Measurements from ENCODE around the gene PROM1. TPM values are rescaled to one million over a fixed set of nuclear protein-coding genes. Genes with fewer than 3 reads are reported as not detected.

Gene PROM1
- total and polyA plus RNA-seq, 9 of the 15 experiments (the other 6 are each of a cell fraction or from before 2014, with no cell fraction given): 0.05 TPM; not detected in 8

DNA sequence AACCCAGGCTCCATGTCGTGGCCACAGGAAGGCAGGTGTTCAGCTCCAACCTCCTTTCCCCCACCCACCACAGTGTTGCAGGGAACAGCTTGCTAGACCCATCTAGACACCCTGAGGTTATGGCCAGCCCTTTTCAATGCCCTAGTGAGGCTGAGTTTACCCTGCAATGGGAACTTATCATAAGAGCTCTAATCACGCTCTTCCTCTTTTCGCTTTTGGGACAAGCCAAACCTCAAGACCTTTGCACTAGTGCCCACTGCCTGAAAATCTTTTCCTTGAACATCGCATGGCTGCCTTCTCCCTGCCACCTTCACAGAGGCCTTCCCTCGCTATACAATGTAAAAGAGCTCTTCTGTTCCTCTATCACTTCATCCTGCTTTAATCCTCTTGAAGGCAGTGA, 118.5 kb downstream of the PROM1 start:
- Histone ChIP-seq H3K4me1 (replicated peaks in 1 of 2; ENCODE audit: control insufficient read depth in 2 of 2, insufficient read depth in 2 of 2, low read length in 2 of 2) (peaks cover 0 to 5% of the 10 kb centered on the region in 2 experiments; a peak in 1 of 5 replicates), H3K4me2 (ENCODE audit: insufficient read depth, low read length) (no peak overlapping the region), H3K27me3 (ENCODE audit: control insufficient read depth in 2 of 2, insufficient read depth in 2 of 2, low read length in 2 of 2) (peaks cover 0 to 11% of the 10 kb centered on the region in 2 experiments; a peak in 3 of 5 replicates), H3K9me1 (ENCODE audit: control insufficient read depth, insufficient read depth, low read length) (no peaks in the 10 kb centered on the region), H3K79me2 (ENCODE audit: control insufficient read depth, insufficient read depth, low read length) (no peaks in the 10 kb centered on the region), H3K4me3 (no peak overlapping the region), H4K20me1 (replicated peaks; ENCODE audit: control insufficient read depth, insufficient read depth, low read length) (no peaks in the 10 kb centered on the region), H3K27ac (ENCODE audit: extremely low read depth, low read depth, low read length) (no peak overlapping the region), H3K9me3 (replicated peaks; ENCODE audit: control insufficient read depth, insufficient read depth, low read depth, low read length) (no peaks in the 10 kb centered on the region), H3K9ac (ENCODE audit: insufficient read depth in 1 of 2, low read depth in 2 of 2, low read length in 2 of 2) (no peak overlapping the region), H3K36me3 (ENCODE audit: control insufficient read depth, insufficient read depth, low read length) (no peaks in the 10 kb centered on the region), H2AFZ (ENCODE audit: low read depth, low read length) (no peak overlapping the region)
- BruUV-seq (replicated peaks): no TSS peak
- ATAC-seq (no peak), FAIRE-seq (no peak), DNase-seq (ENCODE audit: extremely low read depth in 1 of 4, low spot score in 3 of 4) (no peak)
- ChIA-PET CTCF (ENCODE audit: low intra/inter-chr PET ratio) (no interaction called here), POLR2A (no interaction called here)
- intact Hi-C loops (cut with micrococcal nuclease) (no loop called here), in situ Hi-C loops (cut with MboI) (no loop called here)
- WGBS (ENCODE audit: insufficient coverage, low coverage, missing lambda C conversion rate): 2% methylated on average over 5 of the region's 5 CpGs
- no peak for TF ChIP-seq RFX5 (IDR thresholded peaks at IDR 0.05; ENCODE audit: low read depth, low read length)
- TF ChIP-seq HLTF (IDR thresholded peaks at IDR 0.05): no peak
- TF ChIP-seq RERE (CRISPR knock-in tag; IDR thresholded peaks at IDR 0.05; ENCODE audit: borderline replicate concordance): no peak
- no peak for TF ChIP-seq E2F1 (CRISPR knock-in tag; IDR thresholded peaks at IDR 0.05)
- no peak for TF ChIP-seq FOXA3 (CRISPR knock-in tag; conservative IDR thresholded peaks at IDR 0.05 in 1 of 2, IDR thresholded peaks at IDR 0.05 in 1 of 2)
- no peak for TF ChIP-seq ZNF224 (CRISPR knock-in tag; IDR thresholded peaks at IDR 0.05)
- TF ChIP-seq MED1 (CRISPR knock-in tag; IDR thresholded peaks at IDR 0.05; ENCODE audit: borderline replicate concordance): no peak
- no peak for TF ChIP-seq RFX7 (CRISPR knock-in tag; IDR thresholded peaks at IDR 0.05)
- TF ChIP-seq HEY1 (CRISPR knock-in tag; IDR thresholded peaks at IDR 0.05; ENCODE audit: borderline replicate concordance): no peak
- TF ChIP-seq, protein P1, sequence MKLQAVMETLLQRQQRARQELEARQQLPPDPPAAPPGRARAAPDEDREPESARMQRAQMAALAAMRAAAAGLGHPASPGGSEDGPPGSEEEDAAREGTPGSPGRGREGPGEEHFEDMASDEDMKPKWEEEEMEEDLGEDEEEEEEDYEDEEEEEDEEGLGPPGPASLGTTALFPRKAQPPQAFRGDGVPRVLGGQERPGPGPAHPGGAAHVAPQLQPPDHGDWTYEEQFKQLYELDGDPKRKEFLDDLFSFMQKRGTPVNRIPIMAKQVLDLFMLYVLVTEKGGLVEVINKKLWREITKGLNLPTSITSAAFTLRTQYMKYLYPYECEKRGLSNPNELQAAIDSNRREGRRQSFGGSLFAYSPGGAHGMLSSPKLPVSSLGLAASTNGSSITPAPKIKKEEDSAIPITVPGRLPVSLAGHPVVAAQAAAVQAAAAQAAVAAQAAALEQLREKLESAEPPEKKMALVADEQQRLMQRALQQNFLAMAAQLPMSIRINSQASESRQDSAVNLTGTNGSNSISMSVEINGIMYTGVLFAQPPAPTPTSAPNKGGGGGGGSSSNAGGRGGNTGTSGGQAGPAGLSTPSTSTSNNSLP (IDR thresholded peaks at IDR 0.05; ENCODE audit: borderline replicate concordance, low read depth, low read length): no peak
- no peak for TF ChIP-seq RBM15 (IDR thresholded peaks at IDR 0.05; ENCODE audit: insufficient read depth, low read length)

Measured in K562 (cell line).